SU-DHL-6 (cell line): ENCODE data around the gene MAP3K1.

Experiments used
- CTCF ChIP-seq: fragments of 200-600 bp; sonication (generic); IDR thresholded peaks from one replicate; pipeline ENCODE4 v1.5.1; 2017; ENCODE audit warnings: antibody characterized with exemption, mild to moderate bottlenecking, low read length, moderate library complexity; ENCODE audit not compliant: insufficient read depth, poor library complexity, severe bottlenecking
- EZH2phosphoT487 ChIP-seq: fragments of 200-600 bp; sonication (generic), shearing (Covaris generic); conservative IDR thresholded peaks from 2 replicates; pipeline ENCODE4 v1.6.1; 2018; ENCODE audit warnings: mild to moderate bottlenecking, antibody characterized with exemption, low read length, moderate library complexity, mixed read lengths

GRCh38 chr5:56896763-56897162 is 81.4 kb downstream of the MAP3K1 start:
- TF ChIP-seq CTCF: no peak
- no peak for TF ChIP-seq EZH2phosphoT487
